OCI-LY7 (cell line): ENCODE data around the gene LIMS1. TPM values are rescaled to one million over a fixed set of nuclear protein-coding genes. Genes with fewer than 3 reads are reported as not detected.

ENCODE experiments used
- BruUV-seq: library from RNA; stranded (reverse); fragments of 400-500 nt; replicated peaks from 2 replicates; lab custom pipeline; 2021; lab: Mats Ljungman, UMichigan
- CTCF ChIA-PET: fragments of 300-600 bp; sonication (Branson Sonifier 250); formaldehyde crosslinking; loops from one replicate; lab custom pipeline; 2022; ENCODE audit warnings: antibody characterized with exemption; ENCODE audit not compliant: unreplicated experiment; lab: Charles Lee
- POLR2A ChIA-PET: fragments of 300-600 bp; sonication (Branson Sonifier 250); formaldehyde crosslinking; loops from one replicate; lab custom pipeline; 2022; ENCODE audit warnings: antibody characterized with exemption; lab: Charles Lee
- DNase-seq: peaks from one replicate; pipeline ENCODE4 v3.0.0-alpha.2; 2015; ENCODE audit warnings: low spot score
- H2AFZ ChIP-seq: fragments of 200-600 bp; sonication (generic), shearing (Covaris generic); 2 replicates; pipeline ENCODE4 v1.6.1; 2014; ENCODE audit warnings: mild to moderate bottlenecking, antibody characterized with exemption, low read length, moderate library complexity
- H3K27ac ChIP-seq: fragments of 200-600 bp; sonication (generic); 2 replicates; pipeline ENCODE4 v1.5.1; 2014; ENCODE audit warnings: mixed run types, low read depth, mild to moderate bottlenecking, moderate library complexity, low read length, inconsistent platforms; ENCODE audit not compliant: poor library complexity, severe bottlenecking
- H3K36me3 ChIP-seq: fragments of 200-600 bp; sonication (generic); 2 replicates; pipeline ENCODE4 v1.6.1; 2014; ENCODE audit warnings: mild to moderate bottlenecking, antibody characterized with exemption, low read length, moderate library complexity, mixed read lengths; ENCODE audit not compliant: insufficient read depth
- H3K4me1 ChIP-seq: fragments of 200-600 bp; sonication (generic); 2 replicates; pipeline ENCODE4 v1.5.1; 2014; ENCODE audit warnings: mild to moderate bottlenecking, low read length; ENCODE audit not compliant: insufficient read depth, poor library complexity, severe bottlenecking
- H3K4me2 ChIP-seq: fragments of 200-600 bp; sonication (generic); 2 replicates; pipeline ENCODE4 v1.6.1; 2014; ENCODE audit warnings: mild to moderate bottlenecking, low read length
- H3K4me3 ChIP-seq: fragments of 200-600 bp; sonication (generic); 2 replicates; pipeline ENCODE4 v1.5.1; 2014; ENCODE audit warnings: mild to moderate bottlenecking, low read depth, low read length; ENCODE audit not compliant: poor library complexity, severe bottlenecking
- H3K79me2 ChIP-seq: fragments of 200-600 bp; sonication (generic); 2 replicates; pipeline ENCODE4 v1.6.1; 2016; ENCODE audit warnings: low read depth, mild to moderate bottlenecking, low read length, moderate library complexity, mixed read lengths; ENCODE audit not compliant: insufficient read depth
- H3K9me2 ChIP-seq: fragments of 200-600 bp; sonication (generic); 2 replicates; pipeline ENCODE4 v1.6.1; 2016; ENCODE audit warnings: mild to moderate bottlenecking, low read length, mixed read lengths; ENCODE audit not compliant: insufficient read depth
- H3K9me3 ChIP-seq: fragments of 200-600 bp; sonication (generic); 2 replicates; pipeline ENCODE4 v1.6.1; 2014; ENCODE audit warnings: mild to moderate bottlenecking, mixed run types, low read length, mixed read lengths
- H4K20me1 ChIP-seq: fragments of 200-600 bp; sonication (generic); 2 replicates; pipeline ENCODE4 v1.6.1; 2014; ENCODE audit warnings: mild to moderate bottlenecking, antibody characterized with exemption, low read length, moderate library complexity, mixed read lengths; ENCODE audit not compliant: insufficient read depth
- CTCF ChIP-seq: fragments of 200-600 bp; sonication (generic); conservative IDR thresholded peaks from 2 replicates; pipeline ENCODE4 v1.5.1; 2014; ENCODE audit warnings: mild to moderate bottlenecking, antibody characterized with exemption, low read length, moderate library complexity, mixed read lengths
- EZH2phosphoT487 ChIP-seq: fragments of 200-600 bp; sonication (generic); IDR thresholded peaks from 2 replicates; pipeline ENCODE4 v1.6.1; 2018; ENCODE audit warnings: low read depth, borderline replicate concordance, mild to moderate bottlenecking, mixed run types, antibody characterized with exemption, low read length, moderate library complexity, mixed read lengths
- intact Hi-C: fragments of 100-400 bp; cut with micrococcal nuclease; formaldehyde crosslinking; loops from one replicate; pipeline ENCODE4 v1.10.0; 2022; ENCODE audit not compliant: unreplicated experiment
- total RNA-seq, 2 experiments: library from RNA; depleted of rRNA in 1 of 2; stranded (reverse); fragments of >200 nt in 1 of 2; shearing (Covaris generic) in 1 of 2; gene quantifications; 2 replicates each; pipeline ENCODE4 v1.2.3, GENCODE V29; 2014 to 2022

LIMS1 gene
- total RNA-seq, 2 experiments from 2014 or later = 53.3 to 74.7 TPM

- Histone ChIP-seq H3K4me3 (peak overlapping the region; percentile 71), H3K9me2 (no peaks in the 10 kb centered on the region), H3K27ac (peak overlapping the region; percentile 93), H3K4me1 (peaks cover 76% of the 10 kb centered on the region), H2AFZ (peak overlapping the region; percentile 64; the same call in 1 of the 2 replicates), H3K9me3 (no peaks in the 10 kb centered on the region), H3K4me2 (peak overlapping the region; percentile 72), H3K79me2 (peaks cover 73% of the 10 kb centered on the region), H4K20me1 (no peaks in the 10 kb centered on the region), H3K36me3 (no peaks in the 10 kb centered on the region)
- DNase-seq = no peak
- TF ChIP-seq EZH2phosphoT487 (no peak), CTCF (no peak)
- ChIA-PET POLR2A (interaction anchor here (1.1 to 19.3 kb wide), 5 partner anchors 6 to 16 kb away, joined by 3 to 356 read pairs (median 7); no protein-coding TSS in a partner anchor), CTCF (no interaction called here)
- no TSS peak for BruUV-seq
- intact Hi-C loops = loop anchor here (1.0 to 5.0 kb wide), 3 partner anchors 8 to 167 kb away; partner anchors contain the start of genes CCDC138 and RANBP2
These were observed 85.8 kb downstream of the LIMS1 start for GRCh38 chr2:108619925-108620620.

- H3K4me3 ChIP-seq = peak overlapping the region; percentile 71
- H3K27ac ChIP-seq = peak overlapping the region; percentile 93
- DNase-seq = no peak
- POLR2A ChIA-PET = interaction anchor here (0.6 to 19.3 kb wide), 6 partner anchors 7 to 34 kb away, joined by 3 to 356 read pairs (median 6); no protein-coding TSS in a partner anchor
- no peaks in the 10 kb centered on the region for H3K36me3 ChIP-seq
- BruUV-seq = TSS peak; percentile 88
- peaks cover 76% of the 10 kb centered on the region for H3K4me1 ChIP-seq
- no peak for TF ChIP-seq EZH2phosphoT487
- no peak for TF ChIP-seq CTCF
- H3K4me2 ChIP-seq = peak overlapping the region; percentile 72
- peaks cover 73% of the 10 kb centered on the region for H3K79me2 ChIP-seq
- intact Hi-C loops = loop anchor here (1.0 to 5.0 kb wide), 3 partner anchors 8 to 167 kb away; partner anchors contain the start of genes CCDC138 and RANBP2
- H3K9me3 ChIP-seq = no peaks in the 10 kb centered on the region
- no peaks in the 10 kb centered on the region for H3K9me2 ChIP-seq
- CTCF ChIA-PET = interaction anchor here (1.2 kb wide), 1 partner anchor 16 kb away, joined by 4 read pairs; no protein-coding TSS in a partner anchor
- H4K20me1 ChIP-seq = no peaks in the 10 kb centered on the region
- H2AFZ ChIP-seq = peak overlapping the region; percentile 64; the same call in 1 of the 2 replicates
These were observed 86.4 kb downstream of the LIMS1 start for GRCh38 chr2:108620656-108621055.
